GM20000 (cell line): Measurements from ENCODE around the gene CPNE4.

ENCODE experiments used
- DNase-seq: peaks from one replicate; pipeline ENCODE4 v3.0.0; 2012; ENCODE audit warnings: low spot score
- CTCF ChIP-seq: IDR thresholded peaks from 2 replicates; pipeline ENCODE4 v1.5.1; 2012; ENCODE audit warnings: mild to moderate bottlenecking, control low read depth; ENCODE audit errors: extremely low read depth, missing control alignments

Gene CPNE4

GRCh38 chr3:131903988-131904415, 130.8 kb downstream of the CPNE4 start:
- no peak for TF ChIP-seq CTCF
- no peak for DNase-seq

GRCh38 chr3:131901686-131902085, 133.1 kb downstream of the CPNE4 start:
- no peak for DNase-seq
- no peak for TF ChIP-seq CTCF

- DNase-seq = no peak
- no peak for TF ChIP-seq CTCF
Observed at GRCh38 chr3:131900891-131901290, 133.9 kb downstream of the CPNE4 start.

GRCh38 chr3:131899021-131899420, 135.8 kb downstream of the CPNE4 start:
- no peak for TF ChIP-seq CTCF
- no peak for DNase-seq

- no peak for DNase-seq
- no peak for TF ChIP-seq CTCF
Observed at GRCh38 chr3:131898346-131898745, 136.5 kb downstream of the CPNE4 start.

- TF ChIP-seq CTCF = no peak
- DNase-seq = no peak
Observed at GRCh38 chr3:131896285-131896684, 138.5 kb downstream of the CPNE4 start.

- no peak for TF ChIP-seq CTCF
- no peak for DNase-seq
Observed at GRCh38 chr3:131895766-131896165, 139.0 kb downstream of the CPNE4 start.
